Astrocyte of the cerebellum (primary cell): ENCODE data around the gene NOL3.
"Not testable (repeated sequence)": the region's sequence is repeated elsewhere in the genome, so short reads cannot be mapped to it uniquely, and the experiment has no call there.

Experiments
- DNase-seq: peaks from one replicate; pipeline ENCODE4 v3.0.0-alpha.2; 2011; ENCODE audit warnings: low read depth
- H3K4me3 ChIP-seq: 2 replicates; pipeline ENCODE4 v1.5.1; 2011; ENCODE audit warnings: mild to moderate bottlenecking, low read depth, low read length, moderate library complexity
- in situ Hi-C: cut with HindIII; loops from 2 replicates; pipeline ENCODE4 v1.10.0; 2017; ENCODE audit warnings: low sequenced_read_pairs
- TF ChIP-seq, protein P1 (sequence below): IDR thresholded peaks from 2 replicates; pipeline ENCODE4 v1.5.1; 2012; ENCODE audit warnings: low read length, low read depth, moderate library complexity, mild to moderate bottlenecking; ENCODE audit errors: missing control alignments

NOL3 gene

DNA sequence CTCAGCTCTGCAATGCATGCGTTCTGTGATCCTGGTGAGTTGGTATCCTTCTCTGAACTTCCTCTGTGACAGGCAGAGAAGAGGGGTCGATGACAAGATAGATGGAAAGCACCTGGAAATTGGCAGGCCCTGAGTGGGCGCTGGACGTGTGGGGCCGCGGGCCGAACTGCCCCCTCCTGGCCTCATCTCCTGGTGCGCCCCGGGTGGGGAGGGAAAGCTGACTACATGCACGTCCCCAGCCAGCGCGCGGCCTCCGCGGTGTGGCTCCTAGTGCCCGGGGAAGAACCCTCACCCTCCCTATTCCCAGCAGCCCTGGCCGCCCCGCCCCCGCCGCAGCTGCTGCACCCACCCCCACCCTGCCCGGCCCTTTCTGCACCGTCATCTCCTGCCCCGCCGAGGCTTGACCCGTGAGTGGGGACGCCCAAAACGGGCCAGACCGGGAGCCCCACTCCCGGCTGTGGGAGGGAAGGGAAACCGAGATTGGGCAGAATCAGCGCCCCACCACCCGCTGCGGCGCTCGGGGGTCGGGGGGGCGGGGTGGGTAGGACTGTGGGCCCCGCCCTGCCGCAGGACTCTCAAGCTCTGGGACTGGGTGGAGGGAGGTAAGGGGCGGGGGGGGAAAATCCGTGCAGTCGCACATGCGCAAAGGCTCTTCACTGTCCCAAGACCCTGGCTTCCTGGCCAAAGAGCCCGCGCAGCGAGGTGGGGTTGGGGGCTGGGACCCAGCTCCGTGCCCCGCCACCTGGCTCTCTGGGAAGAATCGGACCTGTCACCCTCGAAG is at the start of gene NOL3:
Gene NOL3, plus strand, starts transcription at position 371 of the 781 bp plus-strand sequence.
- in situ Hi-C loops = no loop called here
- H3K4me3 ChIP-seq = peak within 1 kb of the TSS; percentile 35
- TF ChIP-seq, protein P1, sequence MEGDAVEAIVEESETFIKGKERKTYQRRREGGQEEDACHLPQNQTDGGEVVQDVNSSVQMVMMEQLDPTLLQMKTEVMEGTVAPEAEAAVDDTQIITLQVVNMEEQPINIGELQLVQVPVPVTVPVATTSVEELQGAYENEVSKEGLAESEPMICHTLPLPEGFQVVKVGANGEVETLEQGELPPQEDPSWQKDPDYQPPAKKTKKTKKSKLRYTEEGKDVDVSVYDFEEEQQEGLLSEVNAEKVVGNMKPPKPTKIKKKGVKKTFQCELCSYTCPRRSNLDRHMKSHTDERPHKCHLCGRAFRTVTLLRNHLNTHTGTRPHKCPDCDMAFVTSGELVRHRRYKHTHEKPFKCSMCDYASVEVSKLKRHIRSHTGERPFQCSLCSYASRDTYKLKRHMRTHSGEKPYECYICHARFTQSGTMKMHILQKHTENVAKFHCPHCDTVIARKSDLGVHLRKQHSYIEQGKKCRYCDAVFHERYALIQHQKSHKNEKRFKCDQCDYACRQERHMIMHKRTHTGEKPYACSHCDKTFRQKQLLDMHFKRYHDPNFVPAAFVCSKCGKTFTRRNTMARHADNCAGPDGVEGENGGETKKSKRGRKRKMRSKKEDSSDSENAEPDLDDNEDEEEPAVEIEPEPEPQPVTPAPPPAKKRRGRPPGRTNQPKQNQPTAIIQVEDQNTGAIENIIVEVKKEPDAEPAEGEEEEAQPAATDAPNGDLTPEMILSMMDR = no peak
- no peak for DNase-seq

DNA sequence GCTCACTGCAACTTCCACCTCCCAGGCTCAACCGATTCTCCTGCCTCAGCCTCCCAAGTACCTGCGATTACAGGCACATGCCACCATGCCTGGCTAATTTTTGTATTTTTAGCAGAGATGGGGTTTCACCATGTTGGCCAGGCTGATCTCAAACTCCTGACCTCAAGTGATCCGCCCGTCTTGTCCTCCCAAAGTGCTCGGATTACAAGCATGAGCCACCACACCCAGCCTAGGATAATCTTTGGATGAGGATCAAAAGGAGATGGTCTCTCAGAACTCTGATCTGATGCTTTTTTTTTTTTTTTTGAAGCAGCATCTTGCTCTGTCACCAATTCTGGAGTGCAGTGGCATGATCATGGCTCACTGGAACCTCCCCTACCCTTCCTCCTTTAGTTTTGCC is 47.5 kb upstream of the NOL3 start:
- DNase-seq, in situ Hi-C loops, H3K4me3 ChIP-seq: not testable (repeated sequence)

DNA sequence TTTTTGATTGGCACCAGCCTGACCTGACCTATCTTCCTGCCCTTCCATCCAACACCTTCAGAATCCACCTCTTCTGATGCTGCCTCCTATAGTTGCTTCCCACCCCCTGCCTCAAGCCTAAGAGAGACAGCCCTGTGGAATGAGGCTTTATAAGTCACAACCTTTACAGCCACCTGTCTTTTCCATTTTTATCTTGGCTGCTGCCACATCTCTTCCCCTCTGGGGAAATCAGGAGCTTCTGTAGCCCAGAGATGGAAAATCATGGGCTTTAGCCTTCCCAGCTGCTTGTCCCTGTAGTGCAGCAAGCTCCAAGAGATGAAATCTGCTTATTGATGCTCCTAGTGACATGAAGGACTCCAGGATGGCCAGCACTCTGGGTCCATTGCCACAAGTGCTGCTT is 41.9 kb upstream of the NOL3 start:
- DNase-seq = no peak
- H3K4me3 ChIP-seq = no peak overlapping the region
- in situ Hi-C loops = no loop called here
- TF ChIP-seq, protein P1 = no peak

DNA sequence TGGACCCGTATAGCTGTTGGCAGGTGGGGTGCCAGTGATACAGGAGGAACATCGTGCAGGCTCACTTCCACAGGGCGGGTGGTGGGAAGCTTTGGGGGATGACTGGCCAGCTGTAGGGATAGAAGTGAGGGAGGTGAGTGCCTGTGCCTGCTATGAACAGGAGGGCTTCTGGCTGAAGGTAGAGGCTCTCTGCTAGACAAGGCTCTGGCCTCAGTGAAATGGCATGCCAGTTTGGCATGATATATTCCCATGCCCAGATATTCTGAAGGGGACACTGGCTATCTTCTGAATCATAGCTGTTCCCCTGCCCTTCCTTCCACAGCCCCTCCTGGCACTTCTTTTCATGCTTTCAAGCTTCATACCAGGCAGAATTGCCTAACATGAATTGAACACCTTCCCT is 41.5 kb upstream of the NOL3 start:
- no peak overlapping the region for H3K4me3 ChIP-seq
- in situ Hi-C loops = no loop called here
- TF ChIP-seq, protein P1 = no peak
- no peak for DNase-seq

DNA sequence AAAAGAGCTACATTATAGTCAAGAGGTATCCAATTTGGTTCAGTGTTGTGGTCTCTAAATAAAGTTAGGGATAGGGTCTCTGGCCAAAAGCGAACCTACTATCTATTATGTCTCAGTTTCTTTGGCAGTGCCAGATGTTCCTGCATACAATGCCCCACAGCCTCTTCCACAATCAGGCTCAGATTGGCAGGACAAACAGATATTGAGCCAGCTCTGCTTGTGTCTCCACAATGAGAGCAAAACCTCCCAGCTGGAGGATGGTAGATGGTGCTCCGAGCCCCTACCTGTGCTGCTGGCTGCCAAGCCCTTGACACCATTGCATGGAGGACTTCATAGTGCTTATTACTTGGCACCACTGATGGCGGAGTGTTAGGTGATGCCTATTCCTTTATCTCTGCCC is 40.9 kb upstream of the NOL3 start:
- TF ChIP-seq, protein P1 = no peak
- H3K4me3 ChIP-seq = no peak overlapping the region
- DNase-seq = no peak
- in situ Hi-C loops = no loop called here

DNA sequence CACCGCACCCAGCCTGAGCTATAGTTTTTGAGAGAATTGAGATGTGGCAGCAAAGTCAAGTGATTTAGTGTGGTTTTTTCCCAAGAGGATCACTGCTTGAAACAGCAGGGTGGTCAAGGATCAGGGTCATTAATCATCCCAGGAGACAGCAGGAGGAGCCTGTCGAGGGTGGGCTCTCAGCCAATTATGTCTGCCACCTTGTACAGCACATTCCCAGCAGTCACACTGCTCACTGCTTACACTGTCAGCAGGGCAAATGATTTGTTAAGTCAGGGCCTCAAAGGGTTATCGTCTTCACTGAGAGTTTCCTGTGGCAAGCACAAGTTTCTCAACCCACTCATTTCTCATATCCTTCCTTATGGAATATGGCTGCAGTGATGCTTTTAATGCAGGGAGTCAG is 32.7 kb upstream of the NOL3 start:
- no peak for DNase-seq
- H3K4me3 ChIP-seq = no peak overlapping the region
- in situ Hi-C loops = no loop called here
- TF ChIP-seq, protein P1 = no peak

DNA sequence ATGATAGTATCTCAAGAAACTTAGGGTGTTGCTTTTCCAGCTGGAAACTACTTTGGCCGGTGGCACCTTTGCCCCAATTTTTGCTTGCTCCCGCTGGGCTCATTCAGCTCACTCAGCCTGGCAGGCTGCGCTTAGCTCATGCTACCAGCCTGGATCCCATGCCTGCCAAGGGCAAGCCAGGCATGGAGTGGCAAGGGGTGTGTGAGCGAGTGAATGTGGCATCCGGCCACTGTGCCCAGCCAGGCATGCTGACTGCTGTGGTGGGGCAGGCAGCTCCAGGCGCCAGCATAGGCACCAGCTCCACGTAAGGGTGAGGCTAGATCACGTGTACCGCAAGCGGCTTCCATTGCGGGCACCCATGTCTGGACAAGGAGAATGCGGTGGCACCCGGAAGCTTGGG is 28.9 kb upstream of the NOL3 start:
- TF ChIP-seq, protein P1 = no peak
- in situ Hi-C loops = loop anchor here (5.0 kb wide), 1 partner anchor 99 kb away; no protein-coding TSS in a partner anchor
- no peak for DNase-seq
- no peak overlapping the region for H3K4me3 ChIP-seq
